PFSK-1 (cell line): ENCODE data around the gene OR2AE1.

Source experiments
- FOXP2 ChIP-seq: optimal IDR thresholded peaks from 2 replicates; pipeline ENCODE3; 2011; ENCODE audit warnings: borderline replicate concordance, control low read depth, inconsistent platforms; ENCODE audit not compliant: insufficient read depth; ENCODE audit errors: extremely low read length, extremely low read depth
- POLR2AphosphoS5 ChIP-seq: IDR thresholded peaks from 2 replicates; pipeline ENCODE4 v1.6.1; 2012; ENCODE audit warnings: low read depth, mild to moderate bottlenecking, control low read depth, low read length, moderate library complexity
- REST ChIP-seq, 2 experiments: IDR thresholded peaks; 2 replicates each; pipeline versions ENCODE4 v1.6.1 to v1.8.0; 2011 to 2012; ENCODE audit warnings: low read depth in 2 of 2, low read length in 2 of 2, control low read depth in 1 of 2, inconsistent platforms in 1 of 2, mild to moderate bottlenecking in 1 of 2, moderate library complexity in 1 of 2; ENCODE audit not compliant: insufficient read depth in 1 of 2
- SIN3A ChIP-seq: IDR thresholded peaks from 2 replicates; pipeline ENCODE4 v1.6.1; 2012; ENCODE audit warnings: mild to moderate bottlenecking, low read length, moderate library complexity, borderline replicate concordance; ENCODE audit not compliant: insufficient read depth
- TAF1 ChIP-seq: IDR thresholded peaks from 2 replicates; pipeline ENCODE4 v1.6.1; 2012; ENCODE audit warnings: low read length, control low read depth, borderline replicate concordance; ENCODE audit not compliant: insufficient read depth

Gene OR2AE1

GRCh38 chr7:99898836-99899235, 22.0 kb upstream of the OR2AE1 start:
- TF ChIP-seq SIN3A: no peak
- TF ChIP-seq TAF1: no peak
- TF ChIP-seq FOXP2: no peak
- TF ChIP-seq REST (IDR thresholded peaks at IDR 0.05; ENCODE audit: insufficient read depth in 1 of 2, low read depth in 2 of 2, low read length in 2 of 2): no peak
- TF ChIP-seq POLR2AphosphoS5: no peak

- TF ChIP-seq TAF1 (no peak), POLR2AphosphoS5 (no peak), FOXP2 (no peak), SIN3A (no peak), REST (IDR thresholded peaks at IDR 0.05; ENCODE audit: insufficient read depth in 1 of 2, low read depth in 2 of 2, low read length in 2 of 2) (no peak)
These were observed 21.2 kb upstream of the OR2AE1 start for GRCh38 chr7:99898023-99898357.

- TF ChIP-seq FOXP2 (no peak), TAF1 (no peak), REST (IDR thresholded peaks at IDR 0.05; ENCODE audit: insufficient read depth in 1 of 2, low read depth in 2 of 2, low read length in 2 of 2) (no peak)
These were observed 20.6 kb upstream of the OR2AE1 start for GRCh38 chr7:99897322-99898022.

GRCh38 chr7:99894738-99895137, 17.9 kb upstream of the OR2AE1 start:
- TF ChIP-seq TAF1 (no peak), POLR2AphosphoS5 (no peak), REST (IDR thresholded peaks at IDR 0.05; ENCODE audit: insufficient read depth in 1 of 2, low read depth in 2 of 2, low read length in 2 of 2) (no peak), FOXP2 (no peak)

- TF ChIP-seq FOXP2 (no peak), REST (IDR thresholded peaks at IDR 0.05; ENCODE audit: insufficient read depth in 1 of 2, low read depth in 2 of 2, low read length in 2 of 2) (no peak), POLR2AphosphoS5 (no peak), SIN3A (no peak), TAF1 (no peak)
These were observed 16.4 kb upstream of the OR2AE1 start for GRCh38 chr7:99893280-99893679.
